ENCODE results near the gene CD2AP. TPM values are rescaled to one million over a fixed set of nuclear protein-coding genes. Genes with fewer than 3 reads are reported as not detected.
"Not testable (repeated sequence)": the region's sequence is repeated elsewhere in the genome, so short reads cannot be mapped to it uniquely, and the experiment has no call there.

CD2AP gene
- total RNA-seq, 1 donor from 2014 or later = 25.2 TPM

- intact Hi-C loops (cut with micrococcal nuclease) = no loop called here
These were observed 18.5 kb downstream of the CD2AP start for GRCh38 chr6:47495954-47496545.

DNA sequence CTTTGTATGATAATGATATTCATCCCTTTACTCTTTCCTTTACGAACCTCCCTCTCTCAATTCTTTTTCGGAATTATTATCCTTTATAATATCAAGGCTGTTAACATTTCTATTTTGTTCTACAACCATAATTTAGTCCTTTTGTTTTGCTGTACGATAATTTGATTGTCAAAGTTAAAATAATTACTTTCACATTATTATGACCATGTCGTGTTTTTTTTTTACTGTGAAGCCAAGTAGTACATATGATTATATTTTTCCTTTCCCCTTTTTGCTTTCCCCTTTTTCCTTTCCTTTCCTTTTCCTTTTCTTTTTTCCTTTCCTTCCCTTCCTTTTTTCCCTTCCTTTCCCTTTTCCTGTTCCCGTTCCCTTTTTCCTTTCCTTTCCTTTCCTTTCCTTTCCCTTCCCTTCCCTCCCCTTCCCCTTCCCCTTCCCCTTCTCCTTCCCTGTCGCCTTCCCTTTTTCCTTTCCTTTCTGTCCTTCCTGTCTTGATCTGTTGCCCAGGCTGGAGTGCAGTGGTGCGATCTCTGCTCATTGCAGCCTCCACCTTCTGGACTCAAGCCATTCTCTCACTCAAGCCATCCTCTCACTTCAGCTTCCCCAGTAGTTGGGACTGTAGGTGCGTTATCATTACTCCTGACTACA, 19.5 kb downstream of the CD2AP start:
- intact Hi-C loops (cut with micrococcal nuclease) = no loop called here

- intact Hi-C loops (cut with micrococcal nuclease) = no loop called here
These were observed 25.3 kb downstream of the CD2AP start for GRCh38 chr6:47502920-47503319.

DNA sequence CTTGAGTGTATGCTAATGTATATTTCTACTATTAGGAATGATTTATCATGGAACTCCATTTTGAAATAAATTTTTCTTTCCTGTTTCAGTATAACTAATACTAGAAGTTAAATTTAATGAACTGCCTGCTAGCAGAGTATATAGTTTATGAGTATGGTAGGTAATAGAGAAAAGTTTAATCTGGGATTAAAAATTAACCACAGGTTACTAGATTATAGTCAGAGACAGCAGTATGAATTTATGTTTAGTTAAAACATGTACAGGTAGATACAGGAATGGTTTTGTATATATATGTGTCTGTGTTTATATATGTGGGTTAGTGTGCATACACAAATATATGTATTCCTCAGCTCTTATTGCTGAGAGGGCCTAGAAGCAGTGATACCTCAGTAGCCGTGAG, 32.3 kb downstream of the CD2AP start:
- intact Hi-C loops (cut with micrococcal nuclease) = no loop called here

- intact Hi-C loops (cut with micrococcal nuclease) = no loop called here
These were observed 35.3 kb downstream of the CD2AP start for GRCh38 chr6:47512872-47513271.

- intact Hi-C loops (cut with micrococcal nuclease) = no loop called here
These were observed 41.7 kb downstream of the CD2AP start for GRCh38 chr6:47519279-47519678.

DNA sequence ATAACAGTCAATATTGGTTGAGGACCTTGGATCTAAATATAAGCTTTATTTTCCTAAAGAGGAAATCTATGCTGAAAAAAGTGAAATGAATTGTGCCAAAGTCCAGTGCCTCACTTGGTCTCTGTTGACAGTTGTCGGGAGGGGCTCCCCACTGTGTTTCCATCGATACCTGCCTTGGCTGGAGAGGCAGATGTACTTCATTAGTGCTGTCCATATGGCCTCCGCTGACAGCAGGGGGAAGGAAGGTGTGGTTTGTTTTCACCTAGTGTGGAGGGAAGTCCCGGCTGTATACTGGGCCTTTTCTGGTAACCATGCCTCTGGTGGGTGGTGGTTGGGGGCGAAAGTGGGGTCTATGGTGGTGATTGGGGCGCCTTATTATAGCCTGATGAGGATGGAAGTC, 42.7 kb downstream of the CD2AP start:
- intact Hi-C loops (cut with micrococcal nuclease) = no loop called here

DNA sequence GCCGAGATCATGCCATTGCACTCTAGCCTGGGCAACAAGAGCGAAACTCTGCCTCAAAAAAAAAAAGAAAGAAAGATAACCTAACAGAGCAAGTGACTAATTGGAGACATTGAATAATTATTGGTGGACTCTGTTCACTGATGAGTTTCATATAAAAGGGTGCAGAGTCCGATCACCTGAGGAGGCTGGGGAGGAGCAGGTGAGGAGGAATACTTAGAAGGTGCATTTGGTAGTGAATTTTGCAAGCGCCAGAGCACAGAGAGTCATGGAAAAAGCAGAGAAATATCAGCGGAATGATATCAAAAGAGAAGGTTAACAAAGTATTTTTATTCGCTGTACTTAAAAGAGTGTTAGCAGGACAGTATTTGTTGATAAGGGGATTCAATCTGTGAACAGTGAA, 44.4 kb downstream of the CD2AP start:
- intact Hi-C loops (cut with micrococcal nuclease) = no loop called here

DNA sequence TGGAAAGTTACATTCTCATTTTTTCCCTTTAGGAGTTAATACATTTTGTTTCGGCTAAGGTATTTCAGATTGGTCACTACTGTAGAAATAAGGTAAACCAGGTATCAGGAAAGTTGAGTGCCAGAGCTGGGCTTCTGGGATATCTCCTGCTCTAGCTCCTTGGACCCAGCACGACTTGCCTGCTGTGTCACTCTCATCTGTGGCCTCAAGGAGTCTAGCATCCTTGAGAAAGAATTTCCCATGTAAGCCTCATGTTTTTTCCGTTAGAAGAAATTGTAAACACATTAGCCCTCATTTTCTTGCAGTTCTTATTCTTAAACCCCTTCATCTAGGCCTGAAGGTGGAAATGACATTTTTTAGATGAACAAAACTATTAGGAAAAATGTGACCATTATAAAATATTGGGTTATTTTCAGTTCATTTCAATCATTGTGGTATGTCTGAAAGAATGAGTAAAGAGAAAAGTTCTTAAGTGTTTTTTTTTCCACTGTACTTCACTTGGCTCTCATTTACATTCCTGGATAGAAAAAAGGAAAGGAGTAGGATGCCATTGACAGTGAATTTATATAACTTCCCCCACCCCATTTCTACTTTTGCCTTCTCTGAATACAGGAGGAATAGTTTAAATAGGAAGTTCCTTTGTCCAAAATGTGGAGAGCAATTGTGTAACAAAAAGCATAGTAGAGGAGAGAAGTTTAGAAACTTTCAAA, 46.7 kb downstream of the CD2AP start:
- intact Hi-C loops (cut with micrococcal nuclease) = no loop called here

- intact Hi-C loops (cut with micrococcal nuclease) = no loop called here
These were observed 47.9 kb downstream of the CD2AP start for GRCh38 chr6:47525330-47526057.

GRCh38 chr6:47527274-47527673, 49.7 kb downstream of the CD2AP start:
- intact Hi-C loops (cut with micrococcal nuclease) = no loop called here

DNA sequence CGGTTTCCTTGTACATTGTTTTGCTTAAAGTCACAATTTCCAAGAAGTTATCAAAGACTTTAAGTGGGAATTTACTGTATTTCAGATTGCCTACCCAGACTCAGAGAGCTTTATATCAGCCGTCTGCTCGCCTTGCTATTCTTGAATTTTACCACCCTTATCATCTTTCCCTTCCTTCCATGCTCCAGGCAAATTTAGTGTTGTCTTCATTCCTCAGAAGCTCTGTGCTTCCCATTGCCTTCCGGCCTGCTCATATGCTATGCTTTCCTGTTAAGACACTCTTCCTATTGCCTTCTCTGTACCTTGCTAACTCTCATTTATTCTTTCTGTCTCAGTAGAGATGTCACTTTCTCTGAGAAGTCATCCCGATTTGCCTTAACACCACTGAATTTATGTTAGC, 52.1 kb downstream of the CD2AP start:
- intact Hi-C loops (cut with micrococcal nuclease) = no loop called here

- intact Hi-C loops (cut with micrococcal nuclease) = no loop called here
These were observed 55.5 kb downstream of the CD2AP start for GRCh38 chr6:47532981-47533585.

DNA sequence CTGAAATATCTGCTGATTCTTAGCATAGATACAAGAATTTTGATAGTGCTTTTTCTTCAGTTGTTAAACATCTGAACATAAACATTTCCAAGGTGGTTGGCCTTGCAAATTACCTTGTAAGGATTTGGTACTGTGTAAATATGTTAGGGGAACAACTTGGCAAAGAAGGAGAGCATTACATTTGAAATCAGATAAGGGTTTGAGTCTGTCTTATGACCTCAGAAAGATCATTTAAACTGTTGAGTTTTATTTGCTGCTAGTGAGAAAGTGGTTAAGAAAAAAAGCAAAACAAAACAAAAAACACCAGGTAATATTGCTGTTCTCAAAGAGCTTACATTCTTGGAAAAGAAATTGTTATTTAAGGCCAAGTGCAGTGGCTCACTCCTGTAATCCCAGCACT, 56.5 kb downstream of the CD2AP start:
- intact Hi-C loops (cut with micrococcal nuclease) = no loop called here

DNA sequence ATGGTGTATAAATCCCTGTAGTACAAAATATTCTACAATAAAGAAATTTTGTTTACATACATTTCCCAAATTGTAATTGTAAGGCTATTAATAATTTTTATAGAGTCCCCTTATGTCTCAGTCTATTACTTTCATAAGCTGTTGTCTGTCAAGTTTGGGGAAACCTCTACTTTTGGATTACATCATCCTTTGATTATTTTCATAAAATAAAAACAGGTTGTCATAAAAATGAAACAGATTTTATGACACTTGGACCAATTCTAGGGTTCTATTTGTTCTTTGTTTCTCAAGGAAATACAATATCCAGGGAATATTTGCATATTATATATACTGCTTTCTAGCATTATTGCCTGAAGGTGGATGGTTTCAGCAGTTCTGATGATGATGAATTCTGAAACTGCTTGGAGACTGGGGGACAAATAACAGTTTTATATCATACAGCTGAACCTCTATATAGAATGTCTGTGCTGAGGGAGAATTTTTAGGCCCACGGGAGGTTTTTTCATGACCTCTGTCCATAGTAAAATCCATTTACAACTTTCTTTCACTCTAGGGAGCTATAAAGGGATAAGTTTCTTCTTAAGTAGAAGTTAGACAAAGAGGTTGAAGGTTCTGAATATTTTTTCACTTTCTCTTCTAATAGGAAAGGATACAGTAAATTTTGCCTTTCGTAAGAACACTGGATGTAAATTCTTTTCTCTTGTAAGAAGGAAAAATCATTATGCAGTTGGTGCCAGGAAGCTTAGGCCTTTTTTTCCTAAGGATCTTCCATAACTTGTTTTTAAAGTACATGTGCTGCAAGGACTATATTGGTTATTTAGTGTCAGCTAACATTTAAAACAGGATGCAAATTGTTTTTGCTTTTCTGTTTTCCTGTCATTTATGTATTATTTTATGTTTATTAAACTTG, 58.0 kb downstream of the CD2AP start:
- intact Hi-C loops (cut with micrococcal nuclease) = no loop called here

DNA sequence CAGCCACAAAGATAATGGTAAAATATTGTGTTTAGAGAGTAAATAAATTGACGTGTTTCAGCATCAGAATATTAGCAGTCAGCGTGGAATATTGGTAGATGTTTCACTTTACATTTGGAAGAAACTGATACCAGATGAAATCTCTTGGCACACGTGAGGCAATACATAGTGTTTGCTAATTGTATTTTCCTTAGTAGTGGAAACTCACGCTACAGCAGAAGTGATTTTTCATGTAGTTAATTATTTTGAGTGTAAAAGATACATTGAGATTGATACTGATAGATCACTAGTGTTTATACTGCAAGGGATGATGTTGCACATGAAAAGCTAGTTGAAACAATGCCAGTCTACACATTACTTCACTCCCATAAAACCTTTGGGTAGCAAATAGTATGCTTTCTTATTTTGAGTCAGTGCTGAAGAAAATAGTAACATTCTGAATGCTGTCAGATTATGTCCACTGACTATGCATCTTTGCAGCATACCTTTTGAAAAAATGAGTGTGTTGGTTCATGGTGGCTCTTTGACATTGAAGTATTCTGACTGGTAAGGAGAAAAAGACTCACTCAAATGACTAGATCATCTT, 59.3 kb downstream of the CD2AP start:
- intact Hi-C loops (cut with micrococcal nuclease) = no loop called here

DNA sequence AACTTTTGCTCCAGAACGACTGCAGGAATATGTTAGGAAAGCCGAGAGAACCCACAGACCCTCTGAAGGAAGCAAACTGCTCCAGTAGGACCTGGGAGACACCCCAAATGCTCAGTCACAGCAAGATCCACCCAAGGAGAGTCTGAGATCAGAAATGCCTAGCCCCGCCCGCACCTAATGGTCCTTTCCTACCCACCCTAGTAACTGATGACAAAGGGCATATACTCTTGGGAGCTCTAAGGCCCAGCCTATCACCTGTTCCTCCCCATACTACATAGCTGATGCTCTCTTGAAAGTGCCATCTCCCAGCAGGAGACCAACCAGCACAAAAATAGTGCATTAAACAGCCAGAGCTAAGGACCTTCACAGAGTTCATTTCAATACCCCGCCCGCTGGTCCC, 67.6 kb downstream of the CD2AP start:
- intact Hi-C loops (cut with micrococcal nuclease) = no loop called here

GRCh38 chr6:47551670-47552069, 74.1 kb downstream of the CD2AP start:
- intact Hi-C loops (cut with micrococcal nuclease) = no loop called here

DNA sequence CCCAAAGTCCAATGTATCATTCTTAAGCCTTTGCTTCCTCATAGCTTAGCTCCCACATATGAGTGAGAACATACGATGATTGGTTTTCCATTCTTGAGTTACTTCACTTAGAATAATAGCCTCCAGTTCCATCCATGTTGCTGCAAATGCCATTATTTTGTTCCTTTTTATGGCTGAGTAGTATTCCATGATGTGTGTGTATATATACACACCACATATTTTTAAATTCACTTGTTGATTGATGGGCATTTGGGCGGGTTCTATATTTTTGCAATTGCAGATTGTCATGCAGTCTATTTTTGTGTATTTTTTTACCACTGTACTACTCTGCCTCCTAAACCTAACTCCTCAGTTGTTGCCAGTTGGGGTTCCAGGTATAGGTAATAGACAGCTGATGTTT, 74.7 kb downstream of the CD2AP start:
- intact Hi-C loops (cut with micrococcal nuclease) = no loop called here

DNA sequence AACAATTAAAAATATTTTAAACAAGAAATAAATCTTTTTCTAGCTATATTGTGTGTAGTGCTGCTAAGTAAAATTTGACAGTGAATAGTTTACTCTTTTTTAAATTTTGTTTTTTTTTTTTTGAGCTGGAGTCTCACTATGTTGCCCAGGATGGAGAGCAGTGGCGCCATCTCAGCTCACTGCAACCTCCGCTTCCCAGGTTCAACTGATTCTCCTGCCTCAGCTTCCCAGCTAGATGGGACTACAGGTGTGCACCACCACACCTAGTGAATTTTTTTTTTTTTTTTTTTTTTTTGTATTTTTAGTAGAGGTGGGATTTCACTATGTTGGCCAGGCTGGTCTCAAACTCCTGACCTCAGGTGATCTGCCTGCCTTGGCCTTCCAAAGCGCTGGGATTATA, 75.7 kb downstream of the CD2AP start:
- intact Hi-C loops (cut with micrococcal nuclease) = not testable (repeated sequence)
